Muscle of leg (tissue), 11 donors: ENCODE measurements around the gene KCNN2. TPM values are rescaled to one million over a fixed set of nuclear protein-coding genes. Genes with fewer than 3 reads are reported as not detected.
"Not testable (repeated sequence)": the region's sequence is repeated elsewhere in the genome, so short reads cannot be mapped to it uniquely, and the experiment has no call there.

Experiments
- DNase-seq: peaks from one replicate; pipeline ENCODE4 v3.0.0; 2013
- H3K27ac ChIP-seq: one replicate; pipeline ENCODE4 v1.5.1; 2013; ENCODE audit warnings: mild to moderate bottlenecking, low read length, control low read depth
- H3K27me3 ChIP-seq: one replicate; pipeline ENCODE4 v1.6.1; 2013; ENCODE audit warnings: low read length; ENCODE audit not compliant: control insufficient read depth, insufficient read depth
- H3K36me3 ChIP-seq: one replicate; pipeline ENCODE4 v1.6.1; 2013; ENCODE audit warnings: low read length; ENCODE audit not compliant: control insufficient read depth, insufficient read depth
- H3K4me1 ChIP-seq: one replicate; pipeline ENCODE4 v1.6.1; 2013; ENCODE audit warnings: low read length; ENCODE audit not compliant: control insufficient read depth, insufficient read depth
- H3K4me3 ChIP-seq: one replicate; pipeline ENCODE4 v1.5.1; 2013; ENCODE audit warnings: low read length, control low read depth
- H3K9me3 ChIP-seq: replicated peaks from 2 replicates; pipeline ENCODE4 v1.6.1; 2013; ENCODE audit warnings: low read depth, low read length; ENCODE audit not compliant: control insufficient read depth
- whole genome bisulfite sequencing: methylation state at CpG from one replicate; pipeline ENCODE4 v1.1.5; 2013; ENCODE audit warnings: missing lambda C conversion rate; ENCODE audit not compliant: insufficient coverage; 5-methylcytosine and 5-hydroxymethylcytosine counted together
- polyA plus RNA-seq, 8 donors: library from polyadenylated mRNA; unstranded; fragments of 120-200 nt; gene quantifications; one replicate each; pipeline versions ENCODE4 v1.2.1 to v1.2.3, GENCODE V29; 2013; ENCODE audit warnings: inconsistent platforms in 1 of 8, low replicate concordance in 1 of 8; ENCODE audit not compliant: insufficient read length in 8 of 8, insufficient read depth in 1 of 8
- total RNA-seq: library from RNA; stranded (reverse); fragments of 120-200 nt; gene quantifications from one replicate; pipeline ENCODE4 v1.2.4, GENCODE V29; 2013

Gene KCNN2
- total and polyA plus RNA-seq, 9 donors = 4.7 to 11.9 (median 10.7) TPM

DNA sequence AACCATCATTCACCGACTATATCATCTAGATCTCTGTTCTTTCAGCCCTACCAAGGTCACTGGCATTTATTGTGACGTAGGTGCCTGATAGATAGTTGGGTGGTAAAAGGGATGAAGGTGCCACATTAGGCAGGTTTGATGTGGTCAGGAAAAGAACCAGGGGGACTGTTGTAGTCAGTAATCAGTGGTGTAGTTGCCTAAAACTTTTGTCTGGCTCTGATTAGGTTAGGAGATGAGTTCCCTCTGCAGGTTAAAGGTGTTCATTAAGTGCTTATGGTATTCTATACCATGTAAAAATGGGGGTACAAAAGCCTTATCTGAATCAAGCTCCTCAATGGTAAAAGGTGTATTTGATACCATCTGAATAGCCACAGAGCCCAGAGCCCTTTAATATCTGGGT, 55.6 kb downstream of the KCNN2 start:
- no peak overlapping the region for H3K27ac ChIP-seq
- H3K27me3 ChIP-seq = no peaks in the 10 kb centered on the region
- H3K4me1 ChIP-seq = no peaks in the 10 kb centered on the region
- no peak overlapping the region for H3K4me3 ChIP-seq
- 67% methylated on average over 1 of the region's 2 CpGs for WGBS
- no peak for DNase-seq
- H3K36me3 ChIP-seq = no peaks in the 10 kb centered on the region
- no peaks in the 10 kb centered on the region for H3K9me3 ChIP-seq

DNA sequence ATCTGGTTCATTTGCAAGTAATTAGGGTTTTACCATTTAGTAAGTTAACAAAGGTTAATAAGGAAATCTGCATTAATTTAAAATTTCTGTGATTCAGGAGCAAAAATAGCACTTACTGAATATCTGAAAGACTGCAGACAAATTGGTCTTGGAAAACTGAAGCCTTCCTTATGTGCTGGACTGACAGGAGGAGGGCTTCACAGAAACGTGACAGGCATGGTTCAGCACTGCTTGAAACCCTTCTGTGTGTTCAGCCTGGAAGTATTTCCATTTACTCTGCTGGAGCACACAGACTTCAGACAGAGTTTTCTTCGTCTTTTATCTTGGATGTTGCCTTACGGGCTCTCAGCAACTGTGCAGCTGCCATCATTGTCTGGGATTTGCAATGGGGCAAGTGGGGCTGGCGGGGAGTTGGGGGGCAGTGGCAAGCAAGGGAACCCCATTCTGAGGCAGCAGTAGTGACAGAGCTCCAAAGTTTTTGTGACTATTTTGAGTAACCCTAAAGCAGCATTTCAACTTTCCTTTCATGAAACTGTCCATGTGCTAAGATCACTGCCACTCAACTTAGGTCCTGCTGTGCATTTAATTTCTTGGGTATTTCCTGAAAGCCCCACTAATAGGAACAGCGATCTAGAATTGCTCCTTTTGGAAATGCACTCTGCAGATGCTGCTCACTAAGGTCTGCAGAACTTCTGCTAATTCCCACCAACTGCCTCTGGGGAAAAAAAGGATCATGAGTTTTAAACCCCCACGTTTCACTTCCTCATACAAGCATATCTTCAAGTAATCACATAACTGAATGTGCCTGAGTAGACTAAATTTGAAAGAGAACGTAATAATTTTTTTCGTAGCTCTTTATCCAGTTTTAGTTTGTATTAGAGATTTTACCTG, 56.6 kb downstream of the KCNN2 start:
- H3K27ac ChIP-seq = no peak overlapping the region
- peak; percentile 66 for DNase-seq
- no peaks in the 10 kb centered on the region for H3K36me3 ChIP-seq
- no peak overlapping the region for H3K4me3 ChIP-seq
- WGBS = 60% methylated on average over 2 of the region's 8 CpGs
- no peaks in the 10 kb centered on the region for H3K9me3 ChIP-seq
- no peaks in the 10 kb centered on the region for H3K27me3 ChIP-seq
- H3K4me1 ChIP-seq = no peaks in the 10 kb centered on the region

DNA sequence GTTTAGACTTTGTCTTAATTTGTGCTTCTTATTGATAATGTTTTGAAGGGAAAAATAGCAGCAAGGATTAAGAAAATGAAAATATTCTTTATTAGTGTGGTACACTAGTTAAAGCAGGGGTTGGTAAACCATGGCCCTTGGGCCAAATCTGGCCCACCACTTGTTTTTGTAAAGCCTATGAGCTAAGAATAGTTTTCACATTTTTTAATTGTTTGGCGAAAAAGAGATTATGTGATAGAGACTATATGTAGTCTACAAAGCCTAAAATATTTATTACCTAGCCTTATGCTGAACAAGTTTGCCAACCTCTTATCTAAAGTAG, 57.2 kb downstream of the KCNN2 start:
- no peak overlapping the region for H3K4me3 ChIP-seq
- H3K9me3 ChIP-seq = no peaks in the 10 kb centered on the region

DNA sequence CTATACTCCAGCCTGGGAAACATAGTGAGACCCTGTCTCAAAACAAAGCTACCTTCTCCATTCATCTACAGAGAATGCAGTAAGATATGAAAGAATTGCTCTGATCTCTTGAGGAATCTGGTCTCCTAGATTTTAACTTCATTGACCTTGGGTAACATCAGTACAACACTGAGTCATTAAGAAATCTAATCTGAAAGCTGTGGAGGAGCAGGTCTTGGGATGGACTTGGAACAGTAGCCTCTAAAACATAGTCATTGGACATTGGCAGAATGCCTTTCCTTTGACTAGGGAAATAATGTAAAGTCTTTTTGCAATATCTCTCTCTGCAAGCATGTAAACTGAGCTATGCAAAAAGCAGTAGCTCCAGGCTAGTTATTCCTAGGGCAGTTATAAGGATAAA, 58.1 kb downstream of the KCNN2 start:
- DNase-seq = peak; percentile 7
- Histone ChIP-seq H3K4me1 (no peaks in the 10 kb centered on the region), H3K9me3 (no peaks in the 10 kb centered on the region)

More for the DNA sequence above, 57.2 kb downstream of the KCNN2 start:
- Histone ChIP-seq H3K36me3 (no peaks in the 10 kb centered on the region), H3K27me3 (no peaks in the 10 kb centered on the region), H3K4me1 (no peaks in the 10 kb centered on the region), H3K27ac (no peak overlapping the region)
- DNase-seq = no peak
- WGBS = no CpG with 5 or more reads among the region's 1 CpG

DNA sequence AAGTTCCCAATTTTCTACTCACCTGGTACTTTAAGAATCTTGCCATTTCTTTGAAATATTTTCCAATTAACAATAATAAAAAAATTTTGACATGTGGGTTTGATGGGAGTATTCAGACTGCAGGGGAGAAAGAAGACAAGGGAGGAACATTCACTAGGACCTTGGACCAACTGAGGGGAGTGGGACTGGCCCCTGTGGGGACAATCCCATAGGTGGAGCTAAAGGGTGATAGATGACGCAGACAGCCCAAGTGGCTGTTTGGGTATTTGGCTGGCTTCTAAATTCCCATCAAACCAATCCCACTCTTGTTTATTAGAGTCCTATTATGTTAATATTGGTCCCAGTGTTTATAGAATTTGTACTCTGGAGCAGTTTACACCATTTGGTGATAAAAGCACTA, 65.3 kb downstream of the KCNN2 start:
- no peaks in the 10 kb centered on the region for H3K36me3 ChIP-seq
- H3K27me3 ChIP-seq = no peaks in the 10 kb centered on the region
- H3K9me3 ChIP-seq = no peaks in the 10 kb centered on the region
- no CpG with 5 or more reads among the region's 1 CpG for WGBS
- no peak overlapping the region for H3K27ac ChIP-seq
- no peak overlapping the region for H3K4me3 ChIP-seq
- H3K4me1 ChIP-seq = no peaks in the 10 kb centered on the region
- no peak for DNase-seq

More for the DNA sequence above, 58.1 kb downstream of the KCNN2 start:
- H3K27ac ChIP-seq = no peak overlapping the region
- no peaks in the 10 kb centered on the region for H3K36me3 ChIP-seq
- no peak overlapping the region for H3K4me3 ChIP-seq
- no peaks in the 10 kb centered on the region for H3K27me3 ChIP-seq

DNA sequence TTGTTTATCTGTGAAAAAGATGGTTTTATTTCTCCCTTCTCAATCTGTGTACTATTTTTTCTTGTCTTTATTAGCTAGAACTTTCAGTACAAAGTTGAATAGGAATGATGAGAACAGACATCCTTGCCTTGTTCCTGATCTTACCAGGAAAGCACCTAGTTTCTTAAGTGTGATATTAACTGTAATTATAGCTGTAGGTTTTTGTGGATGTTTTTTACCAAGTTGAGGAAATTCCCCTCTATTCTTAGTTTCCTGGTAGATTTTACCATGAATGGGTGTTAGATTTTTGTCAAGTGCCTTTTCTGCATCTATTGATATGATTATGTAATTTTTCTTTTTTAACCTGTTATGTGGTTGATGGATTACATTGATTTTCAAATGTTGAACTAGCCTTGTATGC, 68.7 kb downstream of the KCNN2 start:
- no peaks in the 10 kb centered on the region for H3K9me3 ChIP-seq
- no peaks in the 10 kb centered on the region for H3K4me1 ChIP-seq
- H3K27ac ChIP-seq = no peak overlapping the region
- no peaks in the 10 kb centered on the region for H3K27me3 ChIP-seq
- H3K36me3 ChIP-seq = no peaks in the 10 kb centered on the region
- DNase-seq = no peak
- no peak overlapping the region for H3K4me3 ChIP-seq

DNA sequence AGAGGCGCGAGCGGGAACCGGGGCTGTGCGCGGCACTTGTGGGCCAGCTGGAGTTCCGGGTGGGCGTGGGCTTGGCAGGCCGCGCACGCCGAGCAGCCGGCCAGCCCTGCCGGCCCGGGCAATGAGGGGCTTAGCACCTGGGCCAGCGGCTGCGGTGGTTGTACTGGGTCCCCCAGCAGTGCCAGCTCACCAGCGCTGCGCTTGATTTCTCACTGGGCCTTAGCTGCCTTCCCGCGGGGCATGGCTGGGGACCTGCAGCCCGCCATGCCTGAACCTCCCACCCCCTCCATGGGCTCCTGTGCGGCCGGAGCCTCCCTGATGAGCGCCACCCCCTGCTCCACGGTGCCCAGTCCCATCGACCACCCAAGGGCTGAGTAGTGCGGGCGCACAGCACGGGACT, 70.8 kb downstream of the KCNN2 start:
- H3K27me3 ChIP-seq, H3K9me3 ChIP-seq, H3K36me3 ChIP-seq, H3K4me3 ChIP-seq, H3K4me1 ChIP-seq, H3K27ac ChIP-seq, DNase-seq: not testable (repeated sequence)
- 96% methylated on average over 25 of the region's 30 CpGs for WGBS

DNA sequence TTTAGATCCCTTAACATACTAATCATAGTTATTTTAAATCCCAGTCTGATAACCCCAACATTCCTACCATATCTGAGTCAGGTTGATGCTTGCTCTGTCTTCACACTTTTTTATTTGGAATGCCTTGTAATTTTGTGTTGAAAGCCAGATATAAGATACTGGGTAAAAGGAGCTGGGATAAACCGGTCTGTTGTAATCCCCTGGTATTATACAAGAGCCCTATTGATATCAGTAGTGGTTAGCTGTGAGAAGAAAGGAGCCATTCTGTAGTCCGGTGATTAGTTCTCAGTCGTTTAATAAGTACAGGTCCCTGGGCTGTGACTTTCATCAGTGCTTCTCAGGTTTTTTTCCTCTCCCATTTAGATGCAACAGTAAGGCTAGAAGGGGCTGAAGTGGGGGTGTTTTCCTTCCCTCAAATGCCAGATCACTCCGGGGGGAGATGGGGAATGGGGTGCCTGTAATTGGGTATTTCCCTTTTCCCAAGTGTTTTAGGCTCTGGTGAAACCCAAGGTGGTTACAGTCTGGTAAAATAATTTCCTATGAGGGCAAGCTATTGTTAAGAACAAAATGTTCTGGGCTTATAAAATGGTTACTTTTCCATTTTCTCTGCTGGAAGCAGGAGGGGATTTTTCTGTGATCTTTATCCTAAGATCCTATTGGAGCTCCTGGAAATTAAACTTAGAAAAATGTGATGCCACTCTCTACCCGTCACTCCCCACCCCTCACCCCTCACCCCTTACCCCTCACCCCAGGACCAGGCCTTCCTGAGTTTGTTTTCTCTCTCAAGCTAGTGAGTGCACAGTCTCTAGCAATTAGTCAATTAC, 72.7 kb downstream of the KCNN2 start:
- Histone ChIP-seq H3K9me3 (no peaks in the 10 kb centered on the region), H3K4me1 (no peaks in the 10 kb centered on the region), H3K27ac (no peak overlapping the region), H3K36me3 (no peaks in the 10 kb centered on the region), H3K27me3 (no peaks in the 10 kb centered on the region), H3K4me3 (no peak overlapping the region)
- DNase-seq = no peak
- no CpG with 5 or more reads among the region's 5 CpGs for WGBS

DNA sequence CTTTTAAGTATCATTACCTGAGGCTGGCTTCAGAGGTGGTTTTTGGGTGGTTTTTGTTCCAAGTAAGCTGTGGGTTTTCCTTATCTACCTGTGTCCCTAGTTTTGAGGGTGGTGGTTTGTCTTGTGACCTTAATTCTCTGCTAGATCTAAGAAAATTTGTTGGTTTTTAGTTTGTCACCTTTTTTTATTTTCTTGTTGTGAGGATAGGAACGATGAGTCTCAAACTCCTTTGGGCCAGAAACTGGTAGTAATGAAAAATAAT, 73.3 kb downstream of the KCNN2 start:
- no CpG with 5 or more reads among the region's 1 CpG for WGBS
- no peaks in the 10 kb centered on the region for H3K36me3 ChIP-seq

DNA sequence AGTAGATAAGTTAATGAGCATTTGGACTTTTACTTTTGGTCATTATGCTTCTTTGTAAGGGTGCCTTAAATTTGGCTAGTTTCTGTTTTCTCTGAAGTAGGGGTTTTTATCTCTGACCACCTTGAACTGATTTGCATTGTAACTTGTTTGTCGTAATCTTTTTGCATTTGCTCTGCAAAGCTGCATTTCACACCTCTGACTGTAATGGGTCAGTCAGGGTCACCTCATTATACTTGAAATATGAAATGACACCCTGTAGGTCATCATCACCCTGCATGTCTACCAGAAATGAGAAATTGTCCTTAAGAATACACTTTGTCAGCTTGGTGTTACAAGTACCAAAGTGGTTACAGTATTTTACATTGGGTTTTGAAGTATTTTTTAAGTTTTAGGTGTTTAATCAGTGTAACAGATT, 74.0 kb downstream of the KCNN2 start:
- H3K4me1 ChIP-seq = no peaks in the 10 kb centered on the region
- no CpG with 5 or more reads among the region's 1 CpG for WGBS
- H3K36me3 ChIP-seq = no peaks in the 10 kb centered on the region
- H3K4me3 ChIP-seq = no peak overlapping the region
- no peaks in the 10 kb centered on the region for H3K27me3 ChIP-seq
- no peak for DNase-seq
- H3K27ac ChIP-seq = no peak overlapping the region
- no peaks in the 10 kb centered on the region for H3K9me3 ChIP-seq

More for the DNA sequence above, 73.3 kb downstream of the KCNN2 start:
- Histone ChIP-seq H3K27me3 (no peaks in the 10 kb centered on the region), H3K9me3 (no peaks in the 10 kb centered on the region), H3K27ac (no peak overlapping the region), H3K4me3 (no peak overlapping the region), H3K4me1 (no peaks in the 10 kb centered on the region)
- DNase-seq = no peak
